LNCaP clone FGC (cell line): ENCODE results near the gene TENM3.

Experiments
- DNase-seq: peaks from one replicate; pipeline ENCODE4 v3.0.0-alpha.2; 2011; ENCODE audit warnings: low read depth
- H3K4me3 ChIP-seq: 2 replicates; pipeline ENCODE4 v1.5.1; 2011; ENCODE audit warnings: mild to moderate bottlenecking, low read depth, low read length, control low read depth
- TF ChIP-seq, protein P1 (sequence below): IDR thresholded peaks from 2 replicates; pipeline ENCODE4 v1.5.1; 2012; ENCODE audit warnings: mild to moderate bottlenecking; ENCODE audit not compliant: control insufficient read depth, insufficient read depth; ENCODE audit errors: extremely low read depth

The TENM3 gene

DNA sequence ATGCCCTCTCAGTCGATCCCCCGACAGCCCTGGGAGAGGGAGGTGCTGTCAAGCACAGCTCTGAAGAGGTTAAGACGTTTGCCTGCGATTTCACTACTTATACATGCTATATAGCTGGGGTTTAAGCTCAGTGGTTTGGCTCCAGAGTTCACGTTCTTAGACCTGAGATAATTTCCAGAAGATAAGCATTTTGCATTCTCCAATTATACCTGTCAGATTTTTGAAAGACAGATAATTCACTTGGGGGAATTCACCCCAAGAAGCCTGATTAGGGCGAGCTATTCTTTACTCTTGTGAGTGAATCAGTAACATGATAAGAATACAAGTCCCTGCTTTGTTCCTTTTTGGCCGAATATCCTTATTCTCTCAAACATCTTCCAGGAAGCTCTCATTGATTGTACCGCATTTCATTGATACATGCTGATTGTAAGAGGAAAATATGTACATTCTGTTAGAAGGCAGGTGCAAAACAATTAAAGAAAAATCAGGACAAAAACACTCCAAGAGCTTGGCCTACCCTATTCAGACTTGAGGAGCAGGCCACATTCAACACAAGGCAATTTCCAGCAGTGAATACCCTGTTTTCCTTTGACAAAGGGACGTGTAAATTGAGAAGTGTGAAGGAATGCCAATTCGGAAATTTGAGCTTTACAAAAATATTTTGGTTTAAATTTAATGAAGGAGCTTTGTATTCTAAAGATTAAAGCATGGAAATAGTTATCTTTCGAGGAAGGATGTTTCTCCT lies 30.2 kb downstream of the TENM3 start:
- TF ChIP-seq, protein P1, sequence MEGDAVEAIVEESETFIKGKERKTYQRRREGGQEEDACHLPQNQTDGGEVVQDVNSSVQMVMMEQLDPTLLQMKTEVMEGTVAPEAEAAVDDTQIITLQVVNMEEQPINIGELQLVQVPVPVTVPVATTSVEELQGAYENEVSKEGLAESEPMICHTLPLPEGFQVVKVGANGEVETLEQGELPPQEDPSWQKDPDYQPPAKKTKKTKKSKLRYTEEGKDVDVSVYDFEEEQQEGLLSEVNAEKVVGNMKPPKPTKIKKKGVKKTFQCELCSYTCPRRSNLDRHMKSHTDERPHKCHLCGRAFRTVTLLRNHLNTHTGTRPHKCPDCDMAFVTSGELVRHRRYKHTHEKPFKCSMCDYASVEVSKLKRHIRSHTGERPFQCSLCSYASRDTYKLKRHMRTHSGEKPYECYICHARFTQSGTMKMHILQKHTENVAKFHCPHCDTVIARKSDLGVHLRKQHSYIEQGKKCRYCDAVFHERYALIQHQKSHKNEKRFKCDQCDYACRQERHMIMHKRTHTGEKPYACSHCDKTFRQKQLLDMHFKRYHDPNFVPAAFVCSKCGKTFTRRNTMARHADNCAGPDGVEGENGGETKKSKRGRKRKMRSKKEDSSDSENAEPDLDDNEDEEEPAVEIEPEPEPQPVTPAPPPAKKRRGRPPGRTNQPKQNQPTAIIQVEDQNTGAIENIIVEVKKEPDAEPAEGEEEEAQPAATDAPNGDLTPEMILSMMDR: no peak
- DNase-seq: no peak
- H3K4me3 ChIP-seq: no peak overlapping the region

DNA sequence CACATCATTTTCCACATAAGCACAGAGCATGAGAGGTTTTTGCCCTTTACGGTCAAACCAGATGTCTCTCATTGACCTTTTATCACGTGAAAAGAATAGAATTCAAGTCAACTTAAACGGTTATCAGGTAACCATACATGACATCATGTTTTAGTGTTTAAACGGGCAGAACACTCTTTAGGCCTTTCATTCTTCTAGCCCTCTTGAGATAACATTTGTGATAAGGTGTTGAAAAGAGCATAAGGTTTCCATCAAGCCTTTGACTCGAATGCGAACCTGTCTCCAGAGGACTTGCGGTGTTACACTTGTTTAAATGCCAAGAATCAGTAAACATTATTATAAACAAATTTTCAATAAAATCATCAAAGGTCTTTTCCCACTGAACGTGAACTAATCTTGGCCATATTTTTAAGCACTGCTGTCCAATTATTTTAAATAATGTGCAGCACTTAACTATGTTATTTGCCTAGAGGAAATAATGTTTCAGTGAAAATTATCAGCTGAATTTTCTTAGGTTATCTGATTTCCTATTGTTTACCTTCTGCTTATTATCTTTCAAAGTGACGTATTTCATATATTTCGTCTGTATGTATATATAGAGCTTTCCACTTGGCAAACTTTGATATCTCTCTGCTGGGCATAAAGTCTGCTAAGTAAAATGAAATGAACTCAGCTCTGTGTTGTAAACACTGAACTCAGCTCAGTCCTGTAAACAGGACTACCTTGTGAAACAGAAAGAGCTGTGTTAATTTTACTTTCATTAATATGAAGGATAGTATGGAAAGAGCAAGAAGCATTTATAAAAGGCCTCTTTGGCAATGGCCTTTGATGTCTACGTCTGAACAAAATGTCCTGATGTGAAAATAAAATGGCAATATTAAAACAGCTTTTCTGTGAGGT lies 33.3 kb downstream of the TENM3 start:
- DNase-seq: no peak
- no peak overlapping the region for H3K4me3 ChIP-seq
- TF ChIP-seq, protein P1: no peak

DNA sequence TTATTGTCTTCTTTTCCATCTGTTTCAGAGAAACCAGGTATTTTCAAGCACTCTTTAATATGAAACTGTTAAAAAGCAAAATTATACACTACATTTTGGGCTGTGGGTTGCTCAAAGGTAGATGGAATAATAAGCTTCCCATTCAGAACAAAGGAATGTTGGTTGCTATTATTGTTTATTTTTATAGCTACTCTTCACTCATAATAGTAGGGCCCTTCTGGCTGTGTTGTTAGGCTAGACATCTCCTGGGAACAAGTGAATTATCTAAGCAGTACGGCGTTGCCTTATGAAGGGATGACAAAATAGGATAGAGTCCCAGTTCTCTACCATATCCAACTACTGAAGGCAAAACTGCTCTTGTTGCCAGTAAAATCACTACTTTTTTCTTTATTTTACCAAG lies 34.2 kb downstream of the TENM3 start:
- H3K4me3 ChIP-seq: no peak overlapping the region
- TF ChIP-seq, protein P1: no peak

DNA sequence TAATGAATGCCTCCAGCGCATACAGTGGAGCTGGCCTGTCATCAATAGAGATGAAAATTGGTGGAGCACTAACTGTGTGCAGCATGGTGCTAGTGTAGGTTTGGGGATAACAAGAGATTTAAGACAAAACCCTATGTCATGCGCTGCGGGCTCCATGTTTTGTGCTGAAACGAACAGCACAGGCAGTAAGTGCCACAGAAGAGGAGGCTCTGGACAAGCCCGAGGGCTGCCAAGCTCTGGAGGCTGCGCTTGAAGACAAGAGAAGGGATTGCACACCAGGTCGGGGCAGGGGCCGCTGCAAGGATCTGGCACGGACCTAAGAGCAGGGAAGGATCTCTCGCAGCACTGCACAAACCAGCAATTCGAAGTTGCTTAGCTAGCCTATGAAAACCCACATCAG lies 35.5 kb downstream of the TENM3 start:
- TF ChIP-seq, protein P1: no peak
- no peak overlapping the region for H3K4me3 ChIP-seq
- DNase-seq: no peak

More for the DNA sequence above, 34.2 kb downstream of the TENM3 start:
- DNase-seq: no peak

DNA sequence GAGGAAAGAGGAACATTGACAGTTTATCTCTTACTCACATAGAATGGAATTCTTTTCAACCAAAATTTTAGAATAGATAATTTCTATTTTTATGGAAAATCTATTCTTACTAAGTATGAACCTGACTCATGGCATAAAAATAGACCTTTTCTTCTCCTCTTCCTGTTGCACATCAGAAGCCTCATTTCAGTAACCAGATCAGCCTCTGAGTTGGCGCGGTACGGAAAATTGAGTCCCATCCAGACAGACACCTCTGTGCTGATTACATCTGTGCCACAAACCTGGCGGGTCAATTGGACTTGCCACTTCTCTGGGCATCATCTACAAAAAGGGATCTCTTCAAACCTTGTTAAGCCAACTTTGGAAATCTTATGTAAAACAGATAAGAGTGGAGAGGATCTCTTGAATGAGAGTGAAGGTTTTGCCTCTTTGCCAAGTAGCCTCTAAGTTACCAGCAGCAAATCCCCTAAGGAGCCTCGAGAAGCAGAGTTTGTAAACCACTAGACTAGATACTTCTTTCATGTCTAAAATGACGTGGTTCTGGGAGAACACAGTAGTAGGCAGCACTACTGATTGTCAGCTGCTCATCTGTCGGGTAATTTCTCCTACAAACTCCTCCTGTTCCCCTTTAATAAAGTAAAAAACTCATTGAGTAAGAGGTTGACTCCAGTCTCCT lies 37.4 kb downstream of the TENM3 start:
- DNase-seq: no peak
- TF ChIP-seq, protein P1: no peak
- no peak overlapping the region for H3K4me3 ChIP-seq

DNA sequence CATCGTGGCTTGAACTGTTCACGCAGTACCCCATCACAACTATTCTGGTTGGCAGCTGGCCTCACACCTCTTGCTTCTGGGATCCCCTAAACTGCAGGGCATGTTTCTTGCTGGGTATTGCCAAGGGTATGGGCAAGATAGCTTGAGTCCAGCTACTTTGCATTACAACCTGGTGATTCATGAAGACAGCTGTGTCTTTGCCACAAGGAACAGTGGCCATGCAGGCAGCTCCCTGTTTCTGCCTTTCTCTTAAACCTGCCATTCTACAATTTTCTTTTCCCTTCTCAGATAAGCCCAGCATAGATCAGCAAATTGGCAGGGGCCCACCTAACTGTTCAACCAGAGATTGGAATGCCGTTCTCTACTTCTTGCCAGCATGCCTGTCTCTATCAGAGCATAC lies 42.8 kb downstream of the TENM3 start:
- no peak for DNase-seq
- TF ChIP-seq, protein P1: no peak
- no peak overlapping the region for H3K4me3 ChIP-seq
